SKM-1 treated with dmso at 0.1 percent for 144 hours (cell line): ENCODE data around the gene POLR3GL.
A peak's percentile ranks its signal among the peaks of the same experiment; 100 is the strongest.

Source experiments
- DNase-seq: peaks from one replicate; lab custom pipeline; 2025; ENCODE audit not compliant: unreplicated experiment; lab: John Stamatoyannopoulos, UW

Gene POLR3GL

GRCh38 chr1:145991735-145992412 is 27.4 kb downstream of the POLR3GL start:
- DNase-seq: no peak

GRCh38 chr1:145992502-145992936 is 28.0 kb downstream of the POLR3GL start:
- DNase-seq: no peak

GRCh38 chr1:145992958-145993617 is 28.6 kb downstream of the POLR3GL start:
- DNase-seq: no peak

GRCh38 chr1:145993618-145994390 is 29.3 kb downstream of the POLR3GL start:
- no peak for DNase-seq

- DNase-seq: no peak
Measured at GRCh38 chr1:145994391-145995120, 30.1 kb downstream of the POLR3GL start.

DNA sequence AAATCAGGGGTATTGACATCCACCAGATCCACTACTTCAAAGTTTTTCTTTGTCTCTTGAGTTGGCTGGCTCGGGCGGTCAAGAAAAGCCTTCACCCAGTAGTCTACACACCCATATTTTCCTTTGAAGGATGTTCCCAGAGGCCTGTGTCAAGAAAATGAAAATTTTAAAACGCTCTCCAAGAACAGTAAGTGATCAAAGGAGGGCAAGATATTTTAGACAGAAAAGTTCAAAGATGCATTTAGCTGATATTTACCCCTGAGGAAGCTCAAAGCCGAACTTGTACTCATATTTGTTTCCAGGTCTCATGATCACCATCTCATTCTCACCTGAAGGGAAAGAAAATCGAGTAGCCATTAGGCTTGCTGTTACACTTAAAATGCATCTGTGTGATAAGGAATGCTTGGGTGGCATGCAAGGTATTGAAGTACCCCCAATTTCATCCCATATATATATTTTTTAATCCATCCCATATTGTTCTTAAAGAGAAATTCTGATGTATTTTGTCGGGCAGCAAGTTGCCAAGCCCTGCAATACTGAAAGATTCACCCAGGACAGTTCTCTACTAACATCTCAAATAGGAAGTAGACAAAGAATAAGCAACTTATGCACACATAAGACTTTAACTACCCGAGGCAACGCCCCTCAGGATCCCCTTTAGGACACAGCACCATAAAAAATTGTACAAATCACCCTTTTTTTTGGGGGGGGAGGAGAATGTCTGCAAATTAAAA is 30.8 kb downstream of the POLR3GL start:
- DNase-seq: no peak

- no peak for DNase-seq
Measured at GRCh38 chr1:145995964-145996432, 31.5 kb downstream of the POLR3GL start.

DNA sequence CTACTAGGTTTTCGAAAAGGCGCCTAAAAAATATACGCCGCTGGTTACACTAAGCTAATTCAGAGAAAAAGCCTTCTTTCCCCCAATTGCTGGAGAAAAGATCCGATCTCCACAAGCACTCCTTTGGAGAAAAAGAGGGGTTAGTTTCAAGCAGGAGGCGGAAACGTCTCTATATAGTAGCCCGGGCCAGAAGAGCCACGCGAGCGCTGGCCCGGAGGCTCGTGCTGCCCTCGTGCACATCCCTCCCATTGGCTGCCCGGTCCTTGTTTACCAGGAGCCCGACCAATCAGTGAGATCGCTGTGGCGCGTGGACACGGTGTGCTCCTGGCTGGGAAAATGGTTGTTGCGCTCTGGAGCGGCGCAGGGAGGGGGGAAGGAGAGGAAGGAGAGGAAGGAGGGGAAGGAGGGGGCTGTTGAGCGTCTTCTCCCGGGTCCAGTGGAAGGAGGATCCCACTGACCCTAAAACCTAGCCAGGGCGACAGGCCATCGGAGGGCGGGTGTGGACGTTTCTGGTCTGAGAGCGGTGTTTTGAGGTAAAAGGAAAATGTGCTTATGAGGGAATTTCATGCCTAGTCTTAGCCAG is 32.0 kb downstream of the POLR3GL start, which contains the start of gene TXNIP:
Gene TXNIP, minus strand, starts transcription at position 147 of the 583 bp plus-strand sequence. CDS start 313 bp downstream, outside the sequence.
- peak; percentile 99 for DNase-seq

DNA sequence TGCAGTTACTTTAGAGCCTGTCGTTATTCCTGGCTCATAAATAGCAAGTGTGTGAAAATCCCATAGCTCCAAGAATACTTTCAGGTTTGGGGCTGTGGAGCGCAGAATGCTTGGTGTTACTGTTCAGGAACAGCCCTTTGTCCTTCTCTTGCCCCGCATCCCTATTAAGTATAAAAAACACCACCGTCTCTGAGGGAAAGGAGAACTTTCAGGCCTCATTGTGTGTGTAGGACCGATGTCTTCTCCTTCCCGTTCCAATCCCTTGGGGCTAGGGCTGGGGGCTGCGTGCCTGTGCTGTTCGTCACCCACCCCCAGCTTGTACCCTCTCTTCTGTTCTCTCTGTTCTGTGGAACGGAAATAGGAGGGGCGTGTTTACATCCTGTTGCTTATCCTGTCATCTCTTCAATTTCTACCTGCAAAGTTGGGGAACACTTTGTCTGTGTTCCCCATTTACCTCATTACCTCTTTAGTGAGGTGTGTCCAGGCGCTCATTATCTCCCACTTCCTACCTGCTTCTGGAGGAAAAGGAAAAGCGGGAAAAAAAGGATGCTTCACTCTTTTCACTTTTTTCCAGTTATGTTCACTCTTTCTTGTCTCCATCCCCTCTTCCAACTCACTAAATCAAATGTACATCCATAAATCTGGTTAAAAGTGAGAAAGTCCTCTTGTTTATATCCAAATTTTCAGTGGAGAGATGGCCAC is 32.7 kb downstream of the POLR3GL start:
- DNase-seq: no peak

DNA sequence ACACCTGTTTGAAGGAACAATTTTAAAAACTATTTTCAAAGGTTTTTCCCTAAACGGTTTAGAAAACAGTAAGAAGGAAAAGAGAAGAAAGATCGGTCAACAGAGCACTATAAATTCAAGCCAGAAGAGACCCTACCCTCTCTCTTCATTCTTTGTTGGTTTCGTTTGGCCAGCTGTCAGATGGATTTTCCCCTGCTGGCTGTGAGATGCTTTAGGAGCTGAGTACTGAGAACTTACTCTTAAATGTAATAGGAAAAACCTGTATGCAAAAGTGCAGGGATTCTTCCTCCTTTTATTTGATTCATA is 33.2 kb downstream of the POLR3GL start:
- no peak for DNase-seq

GRCh38 chr1:145999321-146000024 is 35.0 kb downstream of the POLR3GL start:
- no peak for DNase-seq

DNA sequence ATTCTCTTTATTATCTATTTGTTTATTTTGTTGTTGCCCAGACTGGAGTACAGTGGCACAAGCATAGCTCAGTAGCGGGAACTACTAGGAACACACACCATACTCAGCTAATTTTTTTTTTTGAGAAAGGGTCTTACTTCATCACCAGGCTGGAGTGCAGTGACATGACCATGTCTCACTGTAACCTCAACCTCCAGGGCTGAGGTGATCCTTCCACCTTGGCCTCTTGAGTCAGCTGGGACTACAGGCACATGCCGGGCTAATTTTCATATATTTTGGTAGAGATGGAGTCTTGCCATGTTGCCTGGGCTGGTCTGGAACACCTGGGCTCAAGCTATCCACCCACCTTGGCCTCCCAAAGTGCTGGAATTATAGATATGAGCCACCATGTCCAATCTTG is 37.2 kb downstream of the POLR3GL start:
- no peak for DNase-seq

DNA sequence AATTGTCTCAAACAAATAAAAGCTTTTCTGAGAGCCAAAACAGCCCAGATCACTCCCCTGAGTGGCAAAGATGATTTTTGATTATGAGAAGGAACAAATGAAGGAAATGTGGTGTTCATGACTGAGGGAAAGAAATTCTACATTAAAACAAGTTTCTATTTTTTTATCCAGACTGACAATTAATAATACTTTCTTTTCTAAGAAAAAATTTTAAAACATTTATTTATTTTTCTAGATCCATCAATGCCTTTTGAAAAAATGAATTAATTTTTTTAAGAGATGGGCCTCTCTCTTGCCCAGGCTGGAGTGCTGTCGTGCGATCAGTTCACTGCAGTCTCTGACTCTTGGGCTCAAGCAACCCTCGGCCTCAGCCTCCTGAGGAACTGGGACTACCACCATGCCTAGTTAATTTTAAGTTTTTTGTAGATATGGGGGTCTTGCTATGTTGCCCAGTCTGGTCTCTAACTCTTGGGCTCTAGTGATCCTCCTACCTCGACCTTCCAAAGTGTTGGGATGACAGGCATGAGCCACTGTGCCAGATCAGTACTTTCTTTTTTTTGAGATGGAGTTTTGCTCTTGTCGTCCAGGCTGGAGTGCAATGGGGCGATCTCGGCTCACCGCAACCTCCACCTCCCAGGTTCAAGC is 43.1 kb downstream of the POLR3GL start:
- no peak for DNase-seq

- DNase-seq: no peak
Measured at GRCh38 chr1:146010126-146010738, 45.7 kb downstream of the POLR3GL start.

DNA sequence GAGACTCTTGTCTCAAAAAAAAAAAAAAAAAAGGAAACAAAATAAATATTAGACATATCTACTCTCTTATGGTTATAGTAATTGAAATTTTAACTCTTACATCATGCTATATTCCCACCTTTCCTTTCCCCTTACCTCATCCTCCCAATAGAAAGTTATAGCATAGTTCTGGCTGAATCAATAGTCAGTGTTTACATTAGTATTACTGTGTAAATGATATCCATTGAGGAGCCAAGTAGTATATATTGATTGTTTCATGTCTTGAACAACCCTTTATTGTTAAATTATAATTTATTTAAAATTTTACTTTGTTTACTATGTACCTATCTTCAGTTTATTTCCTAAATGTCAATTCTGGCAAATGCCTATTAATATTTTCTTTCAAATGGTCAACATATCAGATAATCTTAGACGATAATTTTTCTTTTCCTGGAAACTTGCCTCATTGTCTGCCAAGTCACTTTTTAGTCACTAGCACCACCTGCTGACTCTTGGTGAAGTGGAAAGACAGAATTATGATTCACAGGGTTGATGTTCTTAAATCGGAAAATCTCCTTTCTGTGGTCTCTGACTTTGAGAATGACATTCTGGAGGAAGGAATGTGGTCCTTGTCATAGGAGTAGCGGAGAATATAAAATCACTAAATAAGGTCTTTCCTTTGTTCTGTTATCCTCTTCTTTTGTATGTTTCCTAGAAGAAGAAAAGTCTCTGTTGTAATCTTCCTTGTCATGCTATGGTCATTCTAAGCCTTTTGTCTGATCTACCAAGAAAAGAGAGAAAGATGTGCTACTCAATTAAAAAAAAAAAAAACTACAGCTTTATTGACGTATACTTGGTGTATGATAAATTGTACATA is 48.4 kb downstream of the POLR3GL start:
- DNase-seq: peak; percentile 85

DNA sequence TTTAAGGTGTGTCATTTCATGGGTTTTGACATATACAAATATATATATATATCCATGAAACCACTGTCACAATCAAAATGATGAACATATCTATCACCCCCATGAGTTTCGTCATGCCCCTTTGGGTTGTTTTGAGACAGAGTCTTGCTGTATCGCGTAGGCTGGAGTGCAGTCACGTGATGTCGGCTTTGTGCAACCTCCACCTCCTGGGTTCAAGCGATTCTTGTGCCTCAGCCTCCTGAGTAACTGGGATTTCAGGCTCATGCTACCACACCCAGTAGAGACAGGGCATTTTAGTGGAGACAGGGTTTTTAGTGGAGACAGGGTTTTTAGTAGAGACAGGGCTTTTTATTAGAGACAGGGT is 49.1 kb downstream of the POLR3GL start:
- DNase-seq: no peak

DNA sequence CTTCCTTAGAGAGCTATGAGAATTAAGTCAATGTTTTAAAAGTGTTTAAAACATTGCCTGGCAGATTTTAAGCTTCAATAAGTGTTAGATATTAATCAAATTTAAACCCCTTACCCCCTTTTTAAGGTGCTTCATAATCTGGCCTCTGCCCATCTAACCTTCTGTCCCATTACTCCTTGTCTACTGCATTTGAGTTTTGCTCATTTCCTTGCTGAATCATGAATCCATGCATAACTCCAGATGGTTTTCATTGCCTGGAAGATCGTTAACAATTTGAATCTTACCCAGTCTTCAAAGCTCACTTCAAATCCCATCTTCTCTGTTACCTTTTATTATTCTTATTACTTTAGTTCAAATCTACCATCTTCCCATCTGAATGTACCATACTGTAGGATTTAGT is 52.4 kb downstream of the POLR3GL start:
- no peak for DNase-seq
